Panc1 (cell line): ENCODE data around the gene DTNBP1. TPM values are rescaled to one million over a fixed set of nuclear protein-coding genes. Genes with fewer than 3 reads are reported as not detected.

Experiments
- ATAC-seq: fragments of 200-7000 bp; cut with Tn5 transposase; 2 replicates; pipeline ENCODE4 v1.9.1; 2020; ENCODE audit warnings: mild to moderate bottlenecking, moderate library complexity
- BruUV-seq: library from RNA; stranded (reverse); fragments of 400-500 nt; replicated peaks from 2 replicates; lab custom pipeline; 2021; lab: Mats Ljungman, UMichigan
- CTCF ChIA-PET: fragments of 300-600 bp; sonication (Branson Sonifier 250); formaldehyde crosslinking; loops from one replicate; lab custom pipeline; 2022; ENCODE audit warnings: antibody characterized with exemption; lab: Charles Lee
- POLR2A ChIA-PET: fragments of 300-600 bp; sonication (Branson Sonifier 250); formaldehyde crosslinking; loops from one replicate; lab custom pipeline; 2022; ENCODE audit warnings: antibody characterized with exemption; lab: Charles Lee
- DNase-seq: peaks from one replicate; pipeline ENCODE4 v3.0.0-alpha.2; 2010; ENCODE audit warnings: low read depth, low spot score
- H3K27ac ChIP-seq: 2 replicates; pipeline ENCODE4 v1.5.1; 2011; ENCODE audit warnings: mild to moderate bottlenecking, low read length, inconsistent platforms
- H3K27me3 ChIP-seq: fragments of 200-500 bp; sonication (Bioruptor generic); 2 replicates; pipeline ENCODE4 v1.6.0; 2014; ENCODE audit warnings: low read length, inconsistent platforms; ENCODE audit not compliant: control insufficient read depth, insufficient read depth
- H3K36me3 ChIP-seq: fragments of 200-500 bp; sonication (Bioruptor generic); 2 replicates; pipeline ENCODE4 v1.5.1; 2014; ENCODE audit warnings: inconsistent platforms, mild to moderate bottlenecking, low read length, moderate library complexity; ENCODE audit not compliant: control insufficient read depth, insufficient read depth
- H3K4me1 ChIP-seq: 2 replicates; pipeline ENCODE4 v1.5.1; 2011; ENCODE audit warnings: inconsistent platforms, mild to moderate bottlenecking, low read length, moderate library complexity; ENCODE audit not compliant: control insufficient read depth, insufficient read depth
- H3K4me3 ChIP-seq, 2 experiments: 2 replicates each; pipeline ENCODE4 v1.5.1; 2011 to 2012; ENCODE audit warnings: low read depth in 2 of 2, low read length in 2 of 2, mild to moderate bottlenecking in 2 of 2, inconsistent platforms in 1 of 2, moderate library complexity in 1 of 2
- H3K9me3 ChIP-seq: fragments of 200-500 bp; sonication (Bioruptor generic); 2 replicates; pipeline ENCODE4 v1.5.1; 2014; ENCODE audit warnings: low read depth, mild to moderate bottlenecking, inconsistent platforms, low read length, moderate library complexity; ENCODE audit not compliant: control insufficient read depth, insufficient read depth
- POLR2AphosphoS5 ChIP-seq: IDR thresholded peaks from 2 replicates; pipeline ENCODE4 v1.6.1; 2012; ENCODE audit warnings: mild to moderate bottlenecking, low read depth, low read length, moderate library complexity
- SIN3A ChIP-seq: IDR thresholded peaks from 2 replicates; pipeline ENCODE4 v1.6.1; 2012; ENCODE audit warnings: low read depth, mild to moderate bottlenecking, low read length, moderate library complexity, borderline replicate concordance; ENCODE audit not compliant: insufficient read depth
- TCF7L2 ChIP-seq: IDR thresholded peaks from 2 replicates; pipeline ENCODE4 v1.6.1; 2011; ENCODE audit warnings: mild to moderate bottlenecking, low read depth, low read length, inconsistent platforms
- in situ Hi-C: cut with HindIII; loops from 2 replicates; pipeline ENCODE4 v1.10.0; 2016; ENCODE audit warnings: low sequenced_read_pairs, low pct_unique_long_range_greater_than_20kb
- intact Hi-C: fragments of 100-400 bp; cut with micrococcal nuclease; formaldehyde crosslinking; loops from one replicate; pipeline ENCODE4 v1.10.0; 2022; ENCODE audit not compliant: unreplicated experiment
- total RNA-seq: library from RNA; stranded (reverse); gene quantifications from one replicate; pipeline ENCODE4 v1.2.1, GENCODE V29; 2021; ENCODE audit not compliant: unreplicated experiment
- TF ChIP-seq, protein P1 (sequence below), 2 experiments: IDR thresholded peaks; 2 replicates each; pipeline ENCODE4 v1.6.1; 2011 to 2012; ENCODE audit warnings: low read depth in 2 of 2, control low read depth in 1 of 2, low read length in 1 of 2, mild to moderate bottlenecking in 1 of 2, moderate library complexity in 1 of 2; ENCODE audit not compliant: insufficient read depth in 1 of 2
- TF ChIP-seq, protein P2 (sequence below): fragments of 450-650 bp; IDR thresholded peaks from 2 replicates; pipeline ENCODE4 v1.5.1; 2017; ENCODE audit warnings: mild to moderate bottlenecking

The DTNBP1 gene
- total RNA-seq, 1 experiment from 2014 or later, result 29.3 TPM

- in situ Hi-C loops (no loop called here), intact Hi-C loops (loop anchor here (10.0 kb wide), 1 partner anchor 126 kb away; no protein-coding TSS in a partner anchor)
- H3K27me3 ChIP-seq, result no peaks in the 10 kb centered on the region
- H3K9me3 ChIP-seq, result no peaks in the 10 kb centered on the region
- ATAC-seq, result no peak
- no peaks in the 10 kb centered on the region for H3K4me1 ChIP-seq
- no peak for DNase-seq
- H3K27ac ChIP-seq, result no peak overlapping the region
- BruUV-seq, result no TSS peak
- ChIA-PET CTCF (interaction anchor here (0.6 kb wide), 1 partner anchor 508 kb away, joined by 7 read pairs; the partner anchor contains the start of gene MYLIP), POLR2A (no interaction called here)
- no peaks in the 10 kb centered on the region for H3K36me3 ChIP-seq
- TF ChIP-seq SIN3A, result no peak
- TF ChIP-seq POLR2AphosphoS5, result no peak
- TF ChIP-seq, protein P1, sequence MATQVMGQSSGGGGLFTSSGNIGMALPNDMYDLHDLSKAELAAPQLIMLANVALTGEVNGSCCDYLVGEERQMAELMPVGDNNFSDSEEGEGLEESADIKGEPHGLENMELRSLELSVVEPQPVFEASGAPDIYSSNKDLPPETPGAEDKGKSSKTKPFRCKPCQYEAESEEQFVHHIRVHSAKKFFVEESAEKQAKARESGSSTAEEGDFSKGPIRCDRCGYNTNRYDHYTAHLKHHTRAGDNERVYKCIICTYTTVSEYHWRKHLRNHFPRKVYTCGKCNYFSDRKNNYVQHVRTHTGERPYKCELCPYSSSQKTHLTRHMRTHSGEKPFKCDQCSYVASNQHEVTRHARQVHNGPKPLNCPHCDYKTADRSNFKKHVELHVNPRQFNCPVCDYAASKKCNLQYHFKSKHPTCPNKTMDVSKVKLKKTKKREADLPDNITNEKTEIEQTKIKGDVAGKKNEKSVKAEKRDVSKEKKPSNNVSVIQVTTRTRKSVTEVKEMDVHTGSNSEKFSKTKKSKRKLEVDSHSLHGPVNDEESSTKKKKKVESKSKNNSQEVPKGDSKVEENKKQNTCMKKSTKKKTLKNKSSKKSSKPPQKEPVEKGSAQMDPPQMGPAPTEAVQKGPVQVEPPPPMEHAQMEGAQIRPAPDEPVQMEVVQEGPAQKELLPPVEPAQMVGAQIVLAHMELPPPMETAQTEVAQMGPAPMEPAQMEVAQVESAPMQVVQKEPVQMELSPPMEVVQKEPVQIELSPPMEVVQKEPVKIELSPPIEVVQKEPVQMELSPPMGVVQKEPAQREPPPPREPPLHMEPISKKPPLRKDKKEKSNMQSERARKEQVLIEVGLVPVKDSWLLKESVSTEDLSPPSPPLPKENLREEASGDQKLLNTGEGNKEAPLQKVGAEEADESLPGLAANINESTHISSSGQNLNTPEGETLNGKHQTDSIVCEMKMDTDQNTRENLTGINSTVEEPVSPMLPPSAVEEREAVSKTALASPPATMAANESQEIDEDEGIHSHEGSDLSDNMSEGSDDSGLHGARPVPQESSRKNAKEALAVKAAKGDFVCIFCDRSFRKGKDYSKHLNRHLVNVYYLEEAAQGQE (IDR thresholded peaks at IDR 0.05; ENCODE audit: insufficient read depth in 1 of 2, low read depth in 2 of 2, low read length in 1 of 2), result no peak
- TF ChIP-seq, protein P2, sequence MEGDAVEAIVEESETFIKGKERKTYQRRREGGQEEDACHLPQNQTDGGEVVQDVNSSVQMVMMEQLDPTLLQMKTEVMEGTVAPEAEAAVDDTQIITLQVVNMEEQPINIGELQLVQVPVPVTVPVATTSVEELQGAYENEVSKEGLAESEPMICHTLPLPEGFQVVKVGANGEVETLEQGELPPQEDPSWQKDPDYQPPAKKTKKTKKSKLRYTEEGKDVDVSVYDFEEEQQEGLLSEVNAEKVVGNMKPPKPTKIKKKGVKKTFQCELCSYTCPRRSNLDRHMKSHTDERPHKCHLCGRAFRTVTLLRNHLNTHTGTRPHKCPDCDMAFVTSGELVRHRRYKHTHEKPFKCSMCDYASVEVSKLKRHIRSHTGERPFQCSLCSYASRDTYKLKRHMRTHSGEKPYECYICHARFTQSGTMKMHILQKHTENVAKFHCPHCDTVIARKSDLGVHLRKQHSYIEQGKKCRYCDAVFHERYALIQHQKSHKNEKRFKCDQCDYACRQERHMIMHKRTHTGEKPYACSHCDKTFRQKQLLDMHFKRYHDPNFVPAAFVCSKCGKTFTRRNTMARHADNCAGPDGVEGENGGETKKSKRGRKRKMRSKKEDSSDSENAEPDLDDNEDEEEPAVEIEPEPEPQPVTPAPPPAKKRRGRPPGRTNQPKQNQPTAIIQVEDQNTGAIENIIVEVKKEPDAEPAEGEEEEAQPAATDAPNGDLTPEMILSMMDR, result no peak
- no peak for TF ChIP-seq TCF7L2
- no peak overlapping the region for H3K4me3 ChIP-seq
These were observed 42.2 kb downstream of the DTNBP1 start for GRCh38 chr6:15620611-15621010.

DNA sequence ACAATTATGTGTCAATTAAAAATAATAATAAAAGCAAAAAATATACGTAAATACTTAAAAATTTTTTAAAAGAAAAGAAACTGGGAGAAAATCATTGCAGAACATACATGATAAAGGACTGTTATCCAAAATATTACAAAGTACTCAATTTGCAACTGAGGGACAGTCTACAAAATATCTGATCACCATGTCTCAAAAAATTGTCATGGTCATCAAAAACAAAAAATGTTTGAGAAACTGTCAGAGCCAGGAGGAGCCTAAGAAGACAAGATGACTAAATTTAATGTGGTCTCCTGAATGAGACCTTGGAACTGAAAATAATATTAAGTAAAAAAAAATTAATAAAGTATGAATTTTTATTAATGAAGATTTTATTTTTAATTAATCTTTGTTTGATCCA is 43.5 kb downstream of the DTNBP1 start:
- Histone ChIP-seq H3K27ac (no peak overlapping the region), H3K36me3 (no peaks in the 10 kb centered on the region), H3K4me3 (no peak overlapping the region), H3K27me3 (no peaks in the 10 kb centered on the region), H3K9me3 (no peaks in the 10 kb centered on the region), H3K4me1 (no peaks in the 10 kb centered on the region)
- ATAC-seq (no peak), DNase-seq (no peak)
- intact Hi-C loops, result no loop called here
- ChIA-PET CTCF (no interaction called here), POLR2A (no interaction called here)
- no peak for TF ChIP-seq POLR2AphosphoS5
- TF ChIP-seq, protein P2, result no peak
- TF ChIP-seq TCF7L2, result no peak
- in situ Hi-C loops, result no loop called here
- no TSS peak for BruUV-seq
